Kidney epithelial cell (primary cell): ENCODE measurements around the gene GRIP1. TPM values are rescaled to one million over a fixed set of nuclear protein-coding genes. Genes with fewer than 3 reads are reported as not detected.
"Not testable (repeated sequence)": the region's sequence is repeated elsewhere in the genome, so short reads cannot be mapped to it uniquely, and the experiment has no call there.

Source experiments
- DNase-seq: peaks from one replicate; pipeline ENCODE4 v3.0.0-alpha.2; 2010; ENCODE audit warnings: low read depth
- H3K27me3 ChIP-seq: 2 replicates; pipeline ENCODE4 v1.6.0; 2011; ENCODE audit warnings: low read length; ENCODE audit not compliant: control insufficient read depth, insufficient read depth
- H3K36me3 ChIP-seq: 2 replicates; pipeline ENCODE4 v1.5.1; 2011; ENCODE audit warnings: low read length; ENCODE audit not compliant: control insufficient read depth, insufficient read depth
- H3K4me3 ChIP-seq: 2 replicates; pipeline ENCODE4 v1.5.1; 2011; ENCODE audit warnings: low read depth, mild to moderate bottlenecking, control low read depth, low read length
- total RNA-seq: library from RNA; depleted of rRNA; stranded (reverse); fragments of >200 nt; gene quantifications from 2 replicates; pipeline ENCODE4 v1.2.3, GENCODE V29; 2015
- TF ChIP-seq, protein P1 (sequence below): IDR thresholded peaks from 2 replicates; pipeline ENCODE4 v1.5.1; 2011; ENCODE audit warnings: mild to moderate bottlenecking, moderate library complexity, low read length, control low read depth, inconsistent platforms; ENCODE audit not compliant: insufficient read depth, poor library complexity, severe bottlenecking

The GRIP1 gene
- total RNA-seq, 1 donor from 2014 or later, result 4.2 TPM

DNA sequence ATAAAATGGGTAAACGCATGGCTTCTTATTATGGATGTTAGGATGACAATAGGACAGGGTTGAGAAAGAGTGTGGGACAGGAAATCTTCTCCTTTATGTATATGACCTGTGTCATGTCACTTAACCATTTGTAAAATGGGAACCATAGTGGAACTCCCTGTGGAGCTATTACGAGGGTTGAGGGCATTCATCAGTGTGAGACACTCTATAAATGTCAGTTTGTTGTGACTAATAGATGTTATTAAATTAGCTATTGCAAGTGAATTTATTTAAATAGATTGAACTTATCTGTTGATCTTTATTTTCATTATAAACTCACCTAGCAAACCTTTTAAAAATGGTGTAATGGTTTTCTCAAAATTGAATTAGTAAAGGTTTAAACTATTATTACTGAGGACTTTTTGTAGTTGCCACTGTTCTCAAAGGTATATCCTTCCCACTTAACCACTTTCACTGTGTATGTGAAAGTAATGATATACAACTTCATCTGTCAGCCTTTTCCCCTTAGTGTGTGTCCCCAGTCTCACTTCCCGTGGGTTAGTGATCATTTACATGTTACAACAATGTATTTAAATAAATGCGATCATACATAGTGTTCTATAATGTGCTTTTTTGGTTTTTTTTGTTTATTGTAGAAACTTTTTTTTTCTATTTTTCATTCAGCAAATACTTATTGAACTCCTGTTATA lies 359.5 kb downstream of the GRIP1 start:
- TF ChIP-seq, protein P1, sequence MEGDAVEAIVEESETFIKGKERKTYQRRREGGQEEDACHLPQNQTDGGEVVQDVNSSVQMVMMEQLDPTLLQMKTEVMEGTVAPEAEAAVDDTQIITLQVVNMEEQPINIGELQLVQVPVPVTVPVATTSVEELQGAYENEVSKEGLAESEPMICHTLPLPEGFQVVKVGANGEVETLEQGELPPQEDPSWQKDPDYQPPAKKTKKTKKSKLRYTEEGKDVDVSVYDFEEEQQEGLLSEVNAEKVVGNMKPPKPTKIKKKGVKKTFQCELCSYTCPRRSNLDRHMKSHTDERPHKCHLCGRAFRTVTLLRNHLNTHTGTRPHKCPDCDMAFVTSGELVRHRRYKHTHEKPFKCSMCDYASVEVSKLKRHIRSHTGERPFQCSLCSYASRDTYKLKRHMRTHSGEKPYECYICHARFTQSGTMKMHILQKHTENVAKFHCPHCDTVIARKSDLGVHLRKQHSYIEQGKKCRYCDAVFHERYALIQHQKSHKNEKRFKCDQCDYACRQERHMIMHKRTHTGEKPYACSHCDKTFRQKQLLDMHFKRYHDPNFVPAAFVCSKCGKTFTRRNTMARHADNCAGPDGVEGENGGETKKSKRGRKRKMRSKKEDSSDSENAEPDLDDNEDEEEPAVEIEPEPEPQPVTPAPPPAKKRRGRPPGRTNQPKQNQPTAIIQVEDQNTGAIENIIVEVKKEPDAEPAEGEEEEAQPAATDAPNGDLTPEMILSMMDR, result no peak
- Histone ChIP-seq H3K36me3 (no peaks in the 10 kb centered on the region), H3K4me3 (no peak overlapping the region), H3K27me3 (no peaks in the 10 kb centered on the region)
- no peak for DNase-seq

GRCh38 chr12:66314278-66314677 lies 364.6 kb downstream of the GRIP1 start:
- H3K27me3 ChIP-seq, result no peaks in the 10 kb centered on the region
- no peak for DNase-seq
- H3K36me3 ChIP-seq, result no peaks in the 10 kb centered on the region
- no peak overlapping the region for H3K4me3 ChIP-seq
- TF ChIP-seq, protein P1, result no peak

- Histone ChIP-seq H3K4me3 (no peak overlapping the region), H3K36me3 (no peaks in the 10 kb centered on the region), H3K27me3 (no peaks in the 10 kb centered on the region)
- TF ChIP-seq, protein P1, result no peak
- DNase-seq, result no peak
Measured at GRCh38 chr12:66312189-66312588, 366.7 kb downstream of the GRIP1 start.

GRCh38 chr12:66309606-66310005 lies 369.3 kb downstream of the GRIP1 start:
- H3K27me3 ChIP-seq, result no peaks in the 10 kb centered on the region
- DNase-seq, result no peak

DNA sequence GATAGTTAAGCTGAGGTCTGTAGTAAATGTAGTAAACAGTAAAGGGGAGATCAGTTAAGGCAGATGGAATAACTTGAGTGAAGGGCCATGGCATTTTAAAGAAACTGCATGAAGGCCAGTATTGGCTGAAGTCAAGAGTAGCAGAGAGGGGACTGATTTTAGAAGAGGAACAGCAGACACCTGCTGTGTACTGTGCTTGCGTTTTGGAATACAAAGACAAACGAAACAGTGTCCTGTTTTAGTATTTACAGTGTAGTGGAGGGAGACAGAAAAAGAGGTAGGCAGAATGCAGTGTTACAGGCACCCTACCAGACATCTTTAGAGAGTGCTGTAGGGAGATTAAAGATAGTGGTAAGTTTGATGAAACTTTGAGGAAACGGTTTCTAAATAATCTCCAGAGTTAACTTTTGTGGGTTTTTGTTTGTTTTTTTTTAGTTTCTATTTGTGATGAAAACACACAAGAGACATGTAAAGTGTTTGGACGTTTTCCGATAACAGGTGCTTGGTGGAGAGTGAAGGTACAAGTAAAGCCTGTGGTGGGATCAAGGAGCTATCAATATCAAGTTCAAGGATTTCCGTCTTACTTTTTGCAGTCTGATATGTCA lies 374.5 kb downstream of the GRIP1 start:
- no peak overlapping the region for H3K4me3 ChIP-seq
- DNase-seq, result no peak
- TF ChIP-seq, protein P1, result no peak
- no peaks in the 10 kb centered on the region for H3K36me3 ChIP-seq
- peaks cover 2% of the 10 kb centered on the region for H3K27me3 ChIP-seq

More at GRCh38 chr12:66309606-66310005, 369.3 kb downstream of the GRIP1 start:
- Histone ChIP-seq H3K36me3 (no peaks in the 10 kb centered on the region), H3K4me3 (no peak overlapping the region)
- TF ChIP-seq, protein P1, result no peak

DNA sequence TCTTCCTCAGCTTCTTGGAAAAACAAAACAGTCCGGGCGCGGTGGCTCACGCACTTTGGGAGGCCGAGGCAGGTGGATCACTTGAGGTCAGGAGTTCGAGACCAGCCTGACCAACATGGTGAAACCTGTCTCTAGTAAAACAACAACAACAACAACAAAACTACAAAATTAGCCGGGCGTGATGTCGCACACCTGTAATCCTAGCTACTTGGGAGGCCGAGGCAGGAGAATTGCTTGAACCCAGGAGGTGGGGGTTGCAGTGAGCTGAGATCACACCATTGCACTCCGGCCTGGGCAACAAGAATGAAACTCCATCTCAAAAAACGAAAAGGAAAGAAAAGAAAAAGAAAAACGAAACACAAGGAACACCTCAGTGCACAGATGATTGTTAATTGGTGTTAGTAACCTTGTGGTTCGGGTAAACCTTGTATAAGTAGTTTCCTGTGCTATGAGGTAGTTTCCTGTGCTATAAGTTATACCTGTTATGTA lies 375.5 kb downstream of the GRIP1 start:
- not testable (repeated sequence) for H3K27me3 ChIP-seq, DNase-seq, H3K36me3 ChIP-seq
- H3K4me3 ChIP-seq, result peak overlapping the region; percentile 51
